Glomerular visceral epithelial cell (primary cell): ENCODE results near the gene ABCC6.
A peak's percentile ranks its signal among the peaks of the same experiment; 100 is the strongest.
"Not testable (repeated sequence)": the region's sequence is repeated elsewhere in the genome, so short reads cannot be mapped to it uniquely, and the experiment has no call there.

Source experiments
- DNase-seq: peaks from one replicate; pipeline ENCODE4 v3.0.0-alpha.2; 2016; ENCODE audit errors: extremely low spot score

ABCC6 gene

DNA sequence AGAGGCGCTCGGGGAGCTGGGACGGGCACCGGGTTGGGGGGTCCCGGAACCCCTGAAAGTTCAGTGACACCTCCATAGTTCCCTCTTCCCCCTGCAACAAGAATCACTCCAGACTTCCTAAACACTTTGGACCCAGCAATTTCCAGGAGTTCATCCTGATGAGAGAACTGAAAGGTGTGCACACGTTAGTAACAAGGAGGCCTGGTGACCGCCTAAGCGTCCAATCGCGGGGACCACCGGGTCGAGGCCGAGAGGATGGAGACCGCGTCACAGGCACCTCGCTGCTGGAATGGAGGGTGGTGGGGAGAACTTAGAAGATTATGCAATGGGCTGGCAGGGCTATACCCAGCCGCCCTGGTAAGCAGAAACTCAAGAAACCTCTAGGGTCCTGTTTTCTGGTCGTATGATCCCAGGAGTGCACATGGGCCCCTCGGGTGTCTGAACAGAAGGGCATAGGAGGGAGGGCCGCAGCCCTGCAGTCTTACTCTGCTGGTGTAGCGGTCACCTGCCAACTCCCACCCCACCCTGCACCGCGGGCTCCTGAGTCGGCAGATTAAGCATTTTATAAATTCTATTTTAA is 458 bp upstream of the ABCC6 start:
- not testable (repeated sequence) for DNase-seq

- not testable (repeated sequence) for DNase-seq
Measured at GRCh38 chr16:16221382-16221781, 1.9 kb downstream of the ABCC6 start.

GRCh38 chr16:16220449-16220848 is 2.8 kb downstream of the ABCC6 start:
- DNase-seq, result not testable (repeated sequence)

DNA sequence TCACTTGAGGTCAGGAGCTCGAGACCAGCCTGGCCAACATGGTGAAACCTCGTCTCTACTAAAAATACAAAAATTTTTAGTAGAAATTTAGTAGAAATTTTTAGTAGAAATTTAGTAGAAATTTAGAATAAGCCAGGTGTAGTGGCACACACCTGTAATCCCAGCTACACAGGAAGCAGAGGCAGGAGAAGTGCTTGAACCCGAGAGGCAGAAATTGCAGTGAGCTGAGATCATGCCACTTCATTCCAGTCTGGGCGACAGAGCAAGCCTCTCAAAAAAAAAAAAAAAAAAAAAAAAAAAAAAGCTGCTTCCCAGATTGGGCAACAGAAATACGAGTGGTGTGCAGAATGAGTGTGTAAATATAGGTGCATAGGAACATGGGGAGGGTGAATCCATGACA is 4.5 kb downstream of the ABCC6 start:
- not testable (repeated sequence) for DNase-seq

DNA sequence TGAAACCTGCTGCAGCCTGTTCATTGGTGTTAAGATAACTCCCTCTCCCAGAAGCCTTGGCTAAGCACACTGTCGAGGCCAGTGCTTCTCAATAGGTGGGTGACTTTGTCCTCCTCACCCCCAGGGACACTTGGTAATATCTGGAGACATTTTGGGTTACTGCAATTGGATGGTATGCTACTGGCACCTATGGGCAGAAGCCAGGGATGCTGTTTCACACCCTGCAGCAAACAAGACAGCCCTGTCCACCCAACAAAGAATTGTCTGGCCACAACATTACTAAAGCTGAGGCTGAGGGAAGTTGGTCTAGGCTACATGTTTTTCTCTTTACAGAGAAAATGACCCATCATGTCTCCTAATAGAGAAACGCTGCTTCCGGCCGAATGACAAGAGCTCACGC is 4.9 kb downstream of the ABCC6 start:
- DNase-seq, result not testable (repeated sequence)

DNA sequence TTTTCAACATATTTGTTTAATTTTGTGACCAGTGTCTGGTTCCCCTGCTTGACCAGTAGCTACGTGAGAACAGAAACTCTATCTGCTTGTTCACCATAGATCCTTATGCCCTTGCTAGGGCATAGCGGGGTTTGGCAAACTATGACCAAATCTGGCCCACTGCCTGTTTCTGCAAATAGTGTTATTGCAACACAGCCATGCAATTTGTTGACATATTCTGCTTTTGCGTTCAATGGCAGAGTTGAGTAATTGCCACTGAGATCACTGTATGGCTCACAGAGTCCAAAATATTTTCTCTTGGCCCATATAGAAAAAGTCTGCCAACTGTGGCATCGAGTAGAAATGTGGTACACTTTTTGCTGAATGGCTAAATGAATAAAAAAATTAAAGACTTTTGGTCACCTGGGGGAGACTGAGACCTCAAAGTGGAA is 9.4 kb downstream of the ABCC6 start:
- DNase-seq, result peak; percentile 20

- not testable (repeated sequence) for DNase-seq
Measured at GRCh38 chr16:16211404-16211803, 11.9 kb downstream of the ABCC6 start.

DNA sequence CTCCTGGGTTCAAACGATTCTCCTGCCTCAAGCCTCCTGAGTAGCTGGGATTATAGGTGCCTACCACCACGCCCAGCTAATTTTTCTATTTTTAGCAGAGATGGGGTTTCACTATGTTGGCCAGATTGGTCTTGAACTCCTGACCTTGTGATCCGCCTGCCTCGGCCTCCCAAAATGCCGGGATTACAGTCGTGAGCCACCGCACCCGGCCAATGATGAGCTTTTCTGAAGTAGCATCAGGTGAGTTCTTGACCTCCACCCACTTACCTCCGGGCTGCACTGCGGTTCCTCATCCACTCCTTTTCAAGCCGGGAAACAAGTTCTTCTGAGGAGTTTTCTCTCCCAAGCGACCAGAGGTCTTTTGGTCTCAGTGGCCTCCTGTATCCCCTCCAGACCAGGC is 14.8 kb downstream of the ABCC6 start:
- DNase-seq, result not testable (repeated sequence)

DNA sequence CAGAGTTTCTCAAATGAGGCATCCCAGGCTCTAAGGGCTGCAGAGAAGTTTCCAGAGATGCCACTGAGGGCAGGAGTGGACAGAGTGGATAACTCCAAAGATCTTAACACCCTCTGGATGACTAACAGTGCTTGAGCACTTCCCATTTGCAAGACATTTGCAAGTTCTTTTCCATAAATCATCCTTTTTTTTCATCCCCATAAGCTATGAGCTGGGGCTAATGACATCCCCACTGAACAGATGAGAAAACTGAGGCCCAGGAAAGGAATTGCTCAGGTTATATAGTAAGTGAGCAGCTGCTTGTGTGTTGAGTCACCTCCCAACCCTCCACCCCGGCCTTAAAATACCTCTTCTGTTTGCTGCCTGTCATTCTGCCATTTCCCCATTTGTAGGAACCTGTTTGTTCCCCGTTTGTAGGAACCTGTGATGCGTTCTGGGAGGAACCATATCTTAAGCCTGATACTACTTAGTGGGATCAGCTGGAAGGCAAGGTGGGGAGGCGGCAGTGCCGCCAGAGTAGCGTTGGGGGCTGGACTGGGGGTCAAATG is 15.4 kb downstream of the ABCC6 start:
- DNase-seq, result not testable (repeated sequence)

GRCh38 chr16:16207097-16207786 is 16.1 kb downstream of the ABCC6 start:
- not testable (repeated sequence) for DNase-seq

- DNase-seq, result not testable (repeated sequence)
Measured at GRCh38 chr16:16205864-16206263, 17.4 kb downstream of the ABCC6 start.

GRCh38 chr16:16204552-16204951 is 18.7 kb downstream of the ABCC6 start:
- DNase-seq, result not testable (repeated sequence)

- not testable (repeated sequence) for DNase-seq
Measured at GRCh38 chr16:16203494-16203893, 19.8 kb downstream of the ABCC6 start.

DNA sequence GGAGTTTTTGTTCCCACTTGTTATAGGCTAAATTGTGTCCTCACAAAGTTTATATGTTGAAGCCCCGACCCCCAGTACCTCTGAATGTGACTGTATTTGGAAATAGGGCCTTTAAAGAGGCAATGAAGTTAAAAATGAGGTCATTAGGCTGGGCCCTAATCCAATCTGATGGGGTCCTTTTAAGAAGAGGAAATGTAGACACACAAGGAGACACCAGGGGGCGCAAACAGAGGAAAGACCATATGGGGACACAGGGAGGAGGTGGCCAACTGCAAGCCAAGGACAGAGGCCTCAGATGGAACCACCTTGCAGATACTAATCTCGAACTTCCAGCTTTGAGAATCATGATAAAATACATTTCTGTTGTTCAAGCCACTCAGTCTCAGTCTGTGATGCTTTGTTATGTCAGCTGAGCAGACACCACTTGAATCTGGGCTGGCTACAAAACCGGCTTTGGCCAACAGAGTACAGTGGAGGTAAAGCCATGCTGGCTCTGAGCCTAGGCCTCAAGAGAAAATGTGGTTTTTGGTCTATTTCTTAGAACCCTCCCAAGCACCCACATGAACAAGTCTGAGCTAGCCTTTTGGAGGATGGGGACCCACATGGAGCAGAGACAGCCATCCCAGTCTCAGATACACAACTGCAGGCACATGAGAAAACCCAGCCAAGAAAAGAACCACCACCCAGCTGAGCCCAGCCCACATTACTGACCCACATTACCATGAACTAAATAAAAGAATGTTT is 20.7 kb downstream of the ABCC6 start:
- DNase-seq, result peak; percentile 43

- not testable (repeated sequence) for DNase-seq
Measured at GRCh38 chr16:16201880-16202279, 21.4 kb downstream of the ABCC6 start.

GRCh38 chr16:16200391-16200790 is 22.9 kb downstream of the ABCC6 start:
- DNase-seq, result not testable (repeated sequence)

GRCh38 chr16:16199428-16199827 is 23.9 kb downstream of the ABCC6 start:
- peak; percentile 36 for DNase-seq

GRCh38 chr16:16197966-16198365 is 25.3 kb downstream of the ABCC6 start:
- DNase-seq, result no peak

- DNase-seq, result no peak
Measured at GRCh38 chr16:16197331-16197730, 26.0 kb downstream of the ABCC6 start.

- DNase-seq, result no peak
Measured at GRCh38 chr16:16196099-16196498, 27.2 kb downstream of the ABCC6 start.

- no peak for DNase-seq
Measured at GRCh38 chr16:16191493-16192167, 31.7 kb downstream of the ABCC6 start.

GRCh38 chr16:16190966-16191365 is 32.3 kb downstream of the ABCC6 start:
- DNase-seq, result not testable (repeated sequence)
